GM21619 (cell line): Measurements from ENCODE around the gene PHTF2.
"Not testable (repeated sequence)": the region's sequence is repeated elsewhere in the genome, so short reads cannot be mapped to it uniquely, and the experiment has no call there.

Experiments
- ATAC-seq: cut with Tn5 transposase; IDR thresholded peaks from one replicate; pipeline ENCODE4 v1.9.1; 2021; ENCODE audit not compliant: unreplicated experiment

PHTF2 gene

DNA sequence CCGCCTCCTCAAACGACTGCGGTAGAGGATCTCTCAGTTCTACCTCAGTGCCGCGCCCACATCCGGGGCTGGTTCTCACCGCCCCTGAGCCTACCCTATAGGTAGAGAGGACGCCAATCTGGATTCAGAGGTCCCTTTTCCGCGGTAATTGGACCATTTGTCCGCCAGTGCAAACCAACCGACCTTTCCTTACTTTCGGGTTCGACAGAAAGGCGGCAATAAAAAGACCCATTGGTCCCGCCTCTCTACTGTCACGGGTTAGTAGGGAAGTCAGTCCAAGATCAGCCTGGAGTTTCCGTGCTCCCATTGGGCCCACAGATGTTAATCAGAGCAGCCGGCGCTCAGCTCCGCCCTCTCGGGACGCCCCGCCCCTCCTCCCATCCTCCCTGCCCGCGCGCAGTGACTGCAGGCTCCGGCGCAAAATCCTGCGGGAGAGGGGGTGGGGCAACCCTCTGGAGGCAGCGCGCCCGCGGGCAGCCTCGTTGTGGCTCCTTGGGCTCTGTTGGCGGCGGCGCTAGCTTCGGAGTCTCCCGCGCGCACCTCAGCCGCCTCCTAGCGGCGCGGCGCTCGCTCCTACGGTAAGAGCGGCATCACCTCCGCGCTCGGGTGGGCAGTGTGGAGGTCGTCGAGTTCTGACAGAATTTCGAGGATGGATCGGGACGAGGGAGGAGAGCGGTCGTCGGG lies at the start of gene PHTF2, which contains the start of gene TMEM60:
PHTF2 (plus strand) TSS at position 380 of the 684 bp plus-strand sequence.
TMEM60 (minus strand) TSS at position 41 of the 684 bp plus-strand sequence. CDS start 4,061 bp downstream, outside the sequence.
- ATAC-seq, result peak; percentile 90

DNA sequence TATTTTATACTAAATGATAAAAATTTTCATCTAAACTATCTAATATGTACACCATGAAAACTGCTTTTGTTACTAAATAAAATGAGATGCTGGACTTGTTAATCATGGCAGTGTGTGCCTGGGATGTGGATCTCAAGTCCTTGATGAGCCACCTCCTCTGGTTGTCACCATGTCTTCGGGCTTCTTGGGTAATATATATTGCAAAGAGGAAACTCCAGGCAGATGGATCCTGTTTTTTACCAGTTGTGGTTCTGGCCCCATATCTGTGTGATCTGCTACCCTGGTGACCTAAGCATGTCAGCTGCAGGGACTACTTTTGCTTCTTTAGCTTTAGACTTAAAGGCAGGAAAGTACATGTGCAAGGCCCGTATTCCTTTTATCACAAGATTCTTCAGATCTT lies 46.6 kb upstream of the PHTF2 start:
- no peak for ATAC-seq

DNA sequence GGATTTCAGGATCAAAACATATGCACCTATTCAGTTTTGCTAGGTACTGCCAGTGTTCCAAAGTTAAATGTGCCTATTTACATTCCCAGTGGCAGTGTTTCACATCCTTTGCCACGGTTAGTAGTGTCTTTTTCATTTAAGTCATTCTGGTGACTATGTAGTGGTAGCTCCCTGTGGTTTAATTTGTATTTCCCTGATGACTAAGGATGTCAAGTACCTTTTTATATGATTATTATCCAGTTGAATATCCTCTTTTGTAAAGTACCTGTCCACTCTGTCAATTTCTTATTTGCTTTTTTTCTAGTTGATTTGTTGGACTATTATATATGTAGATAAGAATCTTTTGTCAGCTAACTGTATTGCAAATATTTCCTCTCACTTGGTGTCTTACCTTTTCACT lies 45.4 kb upstream of the PHTF2 start:
- ATAC-seq, result no peak

DNA sequence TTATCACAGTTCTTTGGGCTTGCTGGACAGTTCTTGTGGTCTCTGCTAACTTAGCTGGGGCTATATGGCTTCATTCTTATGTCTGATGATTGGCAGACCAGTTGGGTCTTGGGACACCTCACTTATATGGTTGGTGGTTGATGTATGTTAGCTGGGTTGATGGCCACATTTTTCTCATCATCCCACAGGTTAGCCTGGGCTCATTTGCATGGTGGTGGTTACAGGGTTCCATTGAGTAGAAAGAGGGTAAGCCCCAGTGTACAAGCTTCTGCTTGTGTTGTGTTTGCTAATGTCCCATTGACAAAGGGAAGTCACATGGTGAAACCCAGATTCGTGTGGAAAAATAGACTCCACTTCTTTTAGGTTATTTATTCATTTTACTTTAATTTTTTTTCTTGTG lies 41.0 kb upstream of the PHTF2 start:
- ATAC-seq, result peak; percentile 91

DNA sequence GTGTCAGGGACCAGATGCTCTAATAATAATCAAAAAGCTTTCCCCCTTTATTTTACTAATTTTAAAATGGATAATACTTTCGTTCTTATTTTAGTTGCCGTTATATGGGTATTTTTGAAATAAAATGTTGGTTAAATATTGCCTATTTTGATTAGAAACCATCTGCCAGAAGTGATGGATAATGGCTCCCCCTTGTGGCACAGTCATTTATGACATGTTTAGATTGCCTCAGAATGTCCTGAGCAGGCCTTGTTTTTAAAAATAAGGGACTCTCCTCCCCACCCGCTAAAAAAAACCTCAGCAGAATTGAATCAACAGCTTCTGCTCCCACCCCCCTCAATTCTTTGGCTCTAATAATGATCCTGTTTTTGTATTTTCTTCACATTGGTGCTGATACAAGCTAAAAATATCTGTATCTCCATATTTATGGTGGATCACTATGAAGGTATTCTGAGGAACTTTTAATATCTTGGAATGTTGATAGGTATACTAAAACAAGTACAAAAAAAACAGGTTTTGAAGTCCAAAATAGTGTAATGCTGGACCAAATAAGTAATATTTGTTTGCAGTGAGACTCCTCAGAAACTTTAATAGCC lies 39.2 kb upstream of the PHTF2 start:
- ATAC-seq, result no peak

DNA sequence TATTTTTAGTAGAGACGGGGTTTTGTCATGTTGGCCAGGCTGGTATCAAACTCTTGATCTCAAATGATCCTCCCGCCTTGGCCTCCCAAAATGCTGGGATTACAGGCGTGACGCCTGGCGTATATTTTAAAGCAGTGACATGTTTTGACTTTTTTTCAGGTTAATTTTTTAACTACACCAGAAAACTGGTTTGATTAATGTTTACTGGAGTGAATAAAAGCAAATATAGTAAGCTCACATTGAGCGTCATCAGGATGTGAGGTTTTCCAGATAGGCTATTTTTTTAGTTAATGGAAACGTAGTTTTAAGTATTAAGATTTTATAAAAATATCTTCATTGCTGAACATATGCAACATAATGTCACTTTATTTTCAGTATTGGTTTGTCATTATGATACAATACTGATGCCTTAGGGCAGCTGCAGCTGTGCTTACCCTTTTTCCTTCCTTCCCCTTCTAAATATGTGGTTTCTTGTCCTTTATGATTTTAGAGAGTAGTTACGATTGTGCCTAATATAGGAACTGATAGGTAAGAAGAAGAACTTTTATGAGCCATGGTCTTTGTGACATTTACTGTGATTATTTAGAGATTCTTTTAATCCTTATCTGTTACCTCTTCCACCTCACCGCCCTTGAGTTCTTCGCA lies 37.6 kb upstream of the PHTF2 start:
- ATAC-seq, result no peak

DNA sequence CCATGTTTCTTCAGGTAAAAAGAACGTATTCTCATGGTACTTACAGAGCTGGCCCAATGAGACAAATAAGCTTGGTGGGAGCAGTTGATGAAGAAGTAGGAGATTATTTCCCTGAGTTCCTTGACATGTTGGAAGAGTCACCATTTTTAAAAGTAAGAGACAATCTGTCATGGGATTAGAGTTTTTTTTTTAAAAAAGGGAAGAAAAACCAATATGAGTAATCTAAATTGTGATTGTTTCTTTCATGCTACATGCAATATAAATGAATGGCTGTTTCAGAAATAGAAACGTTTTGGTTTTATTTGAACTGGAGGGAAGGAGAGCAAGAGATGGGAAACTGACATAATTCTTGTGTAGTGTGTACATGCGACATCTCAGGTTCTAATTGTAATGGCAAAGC lies 33.1 kb upstream of the PHTF2 start:
- ATAC-seq, result no peak

DNA sequence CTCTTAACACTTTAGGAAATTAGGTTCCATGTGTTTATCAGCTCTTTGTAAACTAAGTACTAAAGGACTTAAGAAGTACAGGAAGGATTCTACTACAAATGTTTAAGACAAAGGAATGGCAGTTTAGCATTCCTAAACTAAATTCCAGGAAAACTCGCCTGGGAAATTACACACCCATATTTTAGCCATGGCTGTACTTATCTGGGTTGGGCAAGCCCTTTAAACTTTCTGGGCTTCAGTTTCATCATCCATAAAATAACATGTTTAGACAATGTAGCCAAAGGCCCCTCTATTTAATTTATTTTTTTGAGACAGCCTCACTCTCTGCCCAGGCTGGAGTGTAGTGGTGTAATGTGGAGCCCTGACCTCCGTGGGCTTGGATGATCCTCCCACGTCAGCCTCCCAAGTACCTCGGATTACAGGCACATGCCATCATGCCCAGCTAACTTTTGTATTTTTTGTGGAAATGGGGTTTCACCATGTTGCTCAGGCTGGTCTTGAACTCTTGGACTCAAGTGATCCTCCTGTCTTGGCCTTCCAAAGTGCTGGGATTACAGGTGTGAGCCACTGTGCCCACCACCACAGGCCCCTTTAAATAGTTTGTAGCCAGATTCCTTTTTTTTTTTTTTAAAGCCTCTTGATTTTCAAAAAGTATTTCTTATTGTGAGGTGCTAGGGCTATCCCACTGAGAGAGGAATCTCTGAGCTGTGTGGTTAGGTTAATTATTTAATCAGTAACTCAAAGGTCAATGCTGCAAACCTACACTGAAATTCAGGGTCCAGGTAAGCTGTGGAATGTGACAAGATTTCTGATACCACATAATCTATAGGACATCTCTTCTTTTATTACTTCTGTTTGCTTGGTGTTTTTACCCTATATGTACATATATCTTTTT lies 32.4 kb upstream of the PHTF2 start:
- ATAC-seq, result no peak

DNA sequence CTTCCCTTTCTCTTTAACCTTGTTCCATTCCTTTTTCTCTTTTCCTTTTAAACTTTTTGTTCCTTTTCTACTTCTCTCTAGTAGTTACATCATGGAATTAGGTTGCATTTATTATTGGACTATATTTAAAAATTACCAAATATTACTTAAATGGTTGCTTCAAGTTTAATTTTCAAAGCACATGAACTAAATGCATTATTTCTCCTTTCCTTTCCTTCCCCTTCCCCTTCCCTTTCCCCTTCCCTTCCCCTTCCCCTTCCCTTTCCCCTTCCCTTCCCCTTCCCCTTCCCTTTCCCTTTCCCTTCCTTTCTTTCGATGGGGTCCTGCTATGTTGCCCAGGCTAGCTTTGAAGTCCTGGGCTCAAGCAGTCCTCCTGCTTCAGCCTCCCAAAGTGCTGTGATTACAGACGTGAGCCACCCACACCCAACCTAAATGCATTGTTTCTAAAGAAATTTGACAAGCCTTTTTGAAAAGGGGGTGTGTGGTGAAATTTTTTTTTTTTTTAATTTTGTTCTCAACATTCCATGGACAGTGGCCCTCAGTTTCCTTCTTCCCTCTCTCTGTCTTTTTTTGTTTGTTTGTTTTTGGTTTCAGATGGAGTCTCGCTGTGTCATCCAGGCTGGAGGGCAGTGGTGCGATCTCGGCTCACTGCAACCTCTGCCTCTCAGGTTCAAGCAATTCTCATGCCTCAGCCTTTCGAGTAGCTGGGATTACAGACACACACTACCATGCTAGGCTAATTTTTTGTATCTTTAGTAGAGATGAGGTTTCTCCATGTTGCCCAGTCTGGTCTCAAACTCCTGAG lies 31.6 kb upstream of the PHTF2 start:
- no peak for ATAC-seq

DNA sequence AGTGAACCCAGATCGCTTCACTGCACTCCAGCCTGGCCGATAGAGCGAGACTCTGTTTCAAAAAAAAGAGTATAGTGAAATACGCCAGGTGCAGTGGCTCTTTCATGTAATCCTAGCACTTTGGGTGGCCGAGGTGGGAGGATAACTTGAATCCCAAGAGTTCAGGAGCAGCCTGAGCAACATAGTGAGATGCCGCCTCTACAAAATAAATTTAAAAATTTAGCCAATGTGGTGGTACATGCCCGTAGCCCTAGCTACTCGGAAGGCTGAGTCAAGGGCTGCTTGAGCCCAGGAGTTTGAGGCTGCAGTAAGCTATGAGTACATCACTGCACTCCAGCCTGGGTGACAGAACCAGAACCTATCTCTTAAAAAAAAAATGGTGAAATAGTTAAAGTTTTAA lies 28.3 kb upstream of the PHTF2 start:
- no peak for ATAC-seq

DNA sequence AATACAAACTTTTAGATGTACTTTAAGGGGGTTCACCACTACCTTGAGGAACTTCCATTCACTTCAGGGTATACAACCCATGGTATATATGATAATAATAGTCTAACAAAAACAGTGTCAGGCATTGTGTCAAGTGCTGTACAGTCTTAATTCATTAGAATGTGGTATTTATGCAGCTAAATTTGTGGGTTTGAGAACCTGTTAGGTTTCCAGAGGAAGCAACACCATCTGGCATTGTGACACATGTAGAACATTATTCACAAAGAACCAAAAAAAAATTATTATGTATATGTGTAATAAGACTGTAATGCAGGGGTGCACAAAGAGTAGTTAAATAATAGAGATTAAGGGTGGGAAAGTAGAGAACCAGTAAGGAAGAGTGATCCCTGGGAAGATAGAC lies 26.7 kb upstream of the PHTF2 start:
- ATAC-seq, result no peak

DNA sequence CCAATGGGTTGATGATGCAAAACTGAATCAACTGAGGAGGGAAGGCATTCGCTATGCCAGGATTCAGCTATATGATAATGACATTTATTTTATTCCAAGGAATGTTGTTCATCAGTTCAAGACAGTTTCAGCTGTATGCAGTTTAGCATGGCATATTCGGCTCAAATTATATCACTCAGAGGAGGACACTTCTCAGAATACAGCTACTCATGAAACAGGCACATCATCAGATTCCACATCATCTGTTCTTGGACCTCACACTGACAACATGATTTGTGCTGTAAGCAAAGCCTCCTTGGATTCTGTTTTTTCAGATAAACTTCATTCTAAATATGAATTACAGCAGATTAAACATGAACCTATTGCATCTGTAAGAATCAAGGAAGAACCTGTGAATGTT lies 20.0 kb upstream of the PHTF2 start:
- ATAC-seq, result no peak

DNA sequence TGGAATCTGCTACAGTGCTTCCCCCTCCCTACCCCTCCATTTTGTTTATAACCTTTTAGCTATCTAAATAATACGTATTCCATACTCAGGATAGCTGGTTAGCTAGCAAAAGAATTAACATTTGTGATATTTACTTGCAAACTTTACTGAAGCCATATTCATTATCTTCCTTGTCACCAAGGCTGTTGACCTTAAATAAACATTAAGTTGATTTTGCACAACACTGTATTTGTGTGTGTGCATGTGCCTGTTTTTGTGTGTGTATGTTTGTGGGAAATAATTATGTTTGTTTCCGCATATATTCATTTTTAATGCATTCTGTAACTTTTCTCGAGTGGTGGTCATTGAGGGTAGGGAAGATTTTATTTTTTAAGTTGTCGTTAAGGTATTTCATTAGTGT lies 16.2 kb upstream of the PHTF2 start:
- ATAC-seq, result no peak

DNA sequence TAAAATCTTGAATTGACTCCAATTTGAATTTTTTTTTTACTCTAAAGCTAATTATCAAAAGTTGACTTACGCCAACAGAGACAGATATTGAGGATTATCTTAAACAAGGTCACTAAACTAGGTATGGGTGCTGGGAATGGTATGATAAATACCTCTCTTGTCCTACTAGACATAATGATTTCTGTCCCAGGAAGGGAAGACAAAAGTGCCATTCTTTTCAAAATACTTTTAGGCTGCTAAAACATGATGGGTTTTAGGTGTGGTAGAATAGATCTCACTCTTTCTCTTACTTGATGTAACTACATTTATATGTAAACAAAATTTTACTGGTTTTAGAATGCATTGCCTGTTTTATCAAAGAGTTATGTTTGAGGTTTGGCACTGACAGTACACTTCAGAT lies 15.5 kb upstream of the PHTF2 start:
- no peak for ATAC-seq

DNA sequence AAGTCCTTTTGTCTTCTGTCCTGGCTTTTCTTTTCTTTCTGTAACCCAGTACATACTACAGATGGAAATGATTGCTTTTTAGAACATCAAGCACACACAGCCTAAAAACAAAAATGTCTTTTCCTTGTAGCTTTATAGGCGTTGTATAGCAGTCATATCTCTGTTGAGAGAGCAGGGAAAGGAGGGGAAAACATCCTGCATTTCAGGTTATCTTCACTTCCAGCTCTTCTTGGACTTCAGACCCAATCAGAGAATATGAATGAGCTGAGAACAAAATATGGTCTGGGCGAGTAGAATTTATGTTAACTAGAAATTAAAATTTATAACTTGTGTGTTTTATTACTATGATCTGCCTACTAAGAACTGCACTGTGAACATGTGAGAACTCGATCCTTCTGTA lies 15.0 kb upstream of the PHTF2 start:
- ATAC-seq, result no peak

DNA sequence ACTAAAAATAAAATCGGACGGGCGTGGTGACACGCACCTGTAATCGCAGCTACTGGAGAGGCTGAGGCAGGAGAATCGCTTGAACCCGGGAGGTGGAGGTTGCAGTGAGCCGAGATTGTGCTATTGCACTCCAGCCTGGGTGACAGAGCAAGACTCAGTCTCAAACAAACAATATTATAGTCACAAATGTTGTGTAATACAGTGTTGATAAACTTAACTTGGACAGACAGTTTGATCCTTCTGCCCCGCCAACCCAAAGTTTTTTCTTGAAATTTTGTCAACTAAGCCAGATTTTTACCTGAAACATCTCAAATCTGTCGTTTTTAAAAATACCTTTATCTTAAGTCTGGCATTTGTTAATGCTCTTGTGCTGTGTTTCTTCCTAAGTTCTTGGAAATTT lies 14.1 kb upstream of the PHTF2 start:
- not testable (repeated sequence) for ATAC-seq

DNA sequence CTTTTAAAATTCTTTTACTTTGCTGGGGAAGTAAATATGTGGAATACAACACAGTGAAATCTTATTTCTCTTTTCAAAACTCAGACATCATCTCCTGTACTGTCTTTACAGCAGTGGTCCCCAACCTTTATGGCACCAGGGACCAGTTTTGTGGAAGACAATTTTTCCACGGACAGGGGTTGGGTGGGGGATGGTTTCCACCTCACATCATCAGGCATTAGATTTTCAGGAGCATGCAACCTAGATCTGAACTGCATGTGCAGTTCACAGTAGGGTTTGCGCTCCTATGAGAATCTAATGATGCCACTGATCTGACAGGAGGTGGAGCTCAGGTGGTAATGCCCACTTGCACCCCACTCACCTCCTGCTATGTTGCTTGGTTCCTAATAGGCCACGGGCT lies 12.6 kb upstream of the PHTF2 start:
- no peak for ATAC-seq

DNA sequence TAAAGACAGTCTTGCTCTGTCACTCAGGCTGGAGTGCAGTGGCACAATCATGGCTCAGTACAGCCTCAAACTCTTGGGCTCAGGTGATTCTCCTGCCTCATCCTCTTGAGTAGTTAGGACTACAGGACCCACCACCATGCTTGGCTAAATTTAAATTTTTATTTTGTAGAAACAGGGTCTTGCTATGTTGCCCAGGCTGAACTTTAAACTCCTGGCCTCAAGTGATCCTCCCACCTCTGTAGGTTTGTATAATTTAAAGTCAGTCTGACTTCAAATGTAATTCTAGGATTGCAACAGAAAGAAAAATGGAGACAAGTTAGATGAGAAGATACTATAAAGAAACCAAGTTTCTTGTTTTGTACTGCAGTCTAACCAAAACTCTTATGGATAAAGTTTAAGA lies 11.8 kb upstream of the PHTF2 start:
- ATAC-seq, result no peak

DNA sequence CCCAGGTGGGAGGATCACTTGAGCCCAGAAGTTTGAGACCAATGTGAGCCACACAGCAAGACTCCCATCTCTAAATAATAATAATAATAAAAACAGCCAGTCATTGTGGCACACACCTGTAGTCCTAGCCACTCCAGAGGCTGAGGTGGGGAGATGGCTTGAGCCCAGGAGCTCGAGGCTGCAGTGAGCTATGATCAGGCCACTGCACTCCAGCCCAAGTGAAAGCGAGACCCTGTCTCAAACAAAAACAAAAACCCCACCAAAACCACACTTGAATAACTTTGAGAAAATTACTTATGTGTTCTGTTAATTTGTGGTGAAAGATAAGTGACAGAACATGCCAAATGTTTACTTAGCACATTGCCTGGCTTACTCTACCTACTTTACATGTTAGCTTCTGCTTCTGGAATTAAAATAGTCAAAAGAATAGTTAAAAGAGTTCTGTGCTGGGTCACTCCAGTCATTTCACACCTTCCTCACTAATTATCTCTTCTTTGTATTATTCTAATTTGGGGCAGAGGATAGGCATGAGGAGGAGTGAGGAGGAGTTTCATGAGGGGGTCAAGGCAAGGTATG lies 10.2 kb upstream of the PHTF2 start:
- ATAC-seq, result peak; percentile 54

DNA sequence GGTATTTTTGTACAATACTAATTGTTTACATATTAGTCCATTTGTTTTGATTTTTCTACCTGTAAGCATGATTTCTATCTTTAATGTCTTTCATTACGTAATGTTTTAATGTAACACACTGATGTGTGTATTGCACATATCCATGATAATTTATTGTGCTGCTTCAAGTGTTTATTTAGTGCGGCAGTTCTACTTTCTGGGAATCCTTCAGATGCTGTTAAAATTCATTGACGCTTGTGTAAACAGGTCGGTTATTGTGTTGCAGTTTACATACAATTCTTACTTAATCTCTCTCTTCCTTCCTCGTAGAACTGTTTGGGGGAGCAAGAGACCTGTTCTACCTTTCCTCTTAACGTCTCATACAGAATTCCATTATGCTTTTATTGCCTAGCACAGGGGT lies 7.2 kb upstream of the PHTF2 start:
- ATAC-seq, result no peak
